GM04504 (cell line): ENCODE data around the gene MAPK11.
A peak's percentile ranks its signal among the peaks of the same experiment; 100 is the strongest.

Source experiments
- DNase-seq: peaks from one replicate; pipeline ENCODE4 v3.0.0-alpha.2; 2012; ENCODE audit warnings: low read depth

The MAPK11 gene

DNA sequence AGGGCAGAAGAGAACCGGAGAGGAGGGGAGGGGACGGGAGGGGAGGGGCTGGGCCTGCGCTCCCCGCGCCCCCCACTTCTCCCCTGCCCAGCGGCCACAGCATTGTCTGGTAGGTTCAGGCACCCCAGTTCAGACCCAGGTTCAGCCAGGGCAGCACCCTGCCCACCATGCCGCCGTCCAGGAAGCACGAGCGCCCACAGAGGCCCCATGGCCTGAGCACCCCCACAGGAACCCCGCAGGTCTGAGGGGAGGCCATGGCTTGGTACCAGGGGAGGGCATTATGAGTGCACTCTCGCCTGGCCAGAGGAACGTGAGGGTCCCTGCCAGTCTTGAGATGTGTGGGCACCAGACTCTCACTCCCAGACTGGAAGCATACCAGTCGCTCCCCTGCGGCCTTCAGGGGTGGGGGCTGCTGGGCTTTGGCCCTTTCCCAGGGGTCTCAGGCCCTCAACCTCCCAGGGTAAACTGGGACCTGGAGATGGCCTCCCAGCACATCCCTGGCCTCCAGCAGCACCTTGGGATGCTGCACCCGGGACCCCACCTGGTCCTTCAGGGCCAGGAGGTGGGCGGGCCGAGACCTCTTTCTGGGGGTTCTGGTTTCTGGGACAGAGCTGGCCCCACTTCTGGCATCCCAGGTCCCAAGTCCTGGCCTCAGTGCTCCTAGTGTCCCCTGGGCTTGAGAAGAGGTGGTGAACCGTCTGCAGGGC lies 37.9 kb upstream of the MAPK11 start:
- no peak for DNase-seq

DNA sequence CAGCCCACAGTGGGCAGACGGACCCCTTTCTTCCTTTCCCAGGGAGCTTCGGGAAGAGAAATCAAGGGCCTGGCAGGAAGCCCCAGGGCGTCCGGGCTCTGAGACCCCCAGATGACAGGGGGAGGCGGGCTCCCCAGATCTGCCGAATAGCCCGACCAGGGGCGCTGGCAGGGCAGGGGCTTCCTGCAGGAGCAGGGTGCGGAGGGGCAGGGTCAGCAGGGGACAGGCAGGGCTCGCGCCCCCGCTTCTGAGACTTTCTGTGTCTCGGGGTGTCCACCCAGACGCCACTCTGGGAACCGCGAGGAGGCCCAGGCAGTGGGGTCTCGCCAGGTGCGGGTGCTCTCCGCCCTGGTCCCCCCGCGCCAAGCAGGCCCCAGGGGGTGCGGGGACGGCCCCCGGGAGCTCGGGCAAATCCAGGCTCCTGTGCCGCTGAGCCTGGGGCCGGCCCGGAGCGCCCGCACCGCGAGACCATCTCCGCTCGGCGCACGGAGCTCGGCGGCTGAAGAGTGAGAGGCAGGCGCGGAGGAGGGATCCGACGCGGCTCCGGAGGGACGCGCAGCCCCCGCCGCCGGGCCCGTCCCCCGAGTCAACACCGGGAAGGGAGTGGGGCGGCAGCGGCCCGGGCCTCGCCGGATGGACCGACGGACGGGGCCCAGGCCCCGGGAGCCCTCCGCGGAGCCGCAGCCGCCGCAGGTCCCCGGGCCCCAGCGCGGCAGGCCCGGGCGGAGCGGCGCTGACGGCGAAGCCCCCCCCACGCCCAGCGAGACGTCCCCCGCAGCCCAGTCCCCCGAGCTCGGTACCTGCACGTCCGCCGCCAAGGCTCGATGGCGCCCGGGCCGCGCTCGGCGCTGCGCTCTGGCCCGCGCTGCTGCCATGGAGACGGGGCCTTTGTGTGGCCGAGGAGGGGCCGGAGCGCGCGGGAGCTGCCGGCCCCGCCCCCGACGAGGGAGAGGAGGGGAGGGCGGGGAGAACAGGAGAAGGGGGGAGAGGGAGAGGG lies 36.9 kb upstream of the MAPK11 start, which contains the start of gene PLXNB2:
TSS of gene PLXNB2 (minus strand) at position 894 of the 997 bp plus-strand sequence. CDS start 17,062 bp downstream, outside the sequence.
- DNase-seq = peak; percentile 55

DNA sequence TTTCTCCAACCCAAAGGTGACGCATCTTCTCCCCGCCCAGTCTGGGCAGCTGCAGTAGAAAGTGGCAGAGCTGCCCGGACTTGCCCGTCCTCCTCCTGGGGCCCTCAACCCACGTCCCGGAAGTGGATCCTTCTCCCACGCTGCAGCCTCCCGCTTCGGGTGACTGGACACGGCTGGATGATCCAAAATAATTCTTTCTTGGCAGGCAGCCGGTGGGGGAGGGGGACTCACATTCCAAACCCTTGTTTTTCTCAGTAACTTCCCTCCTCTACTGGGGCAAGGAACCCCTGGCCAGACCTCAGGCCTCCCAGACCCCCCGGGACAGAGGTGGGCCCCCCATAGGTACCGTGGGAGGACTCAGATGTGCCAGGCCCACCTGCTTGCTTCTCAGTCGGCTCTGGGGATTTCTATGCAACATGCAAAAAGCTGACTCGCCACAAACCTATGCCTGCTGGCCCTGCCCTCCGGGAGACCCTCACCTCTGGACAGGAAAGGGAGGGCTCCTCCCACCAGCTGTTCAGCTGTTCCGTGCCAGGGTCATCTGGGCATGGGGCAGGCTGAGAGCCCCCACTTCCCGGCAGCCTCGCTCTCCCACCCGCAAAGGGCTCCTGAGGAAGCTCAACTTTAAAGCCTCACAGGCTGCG lies 35.9 kb upstream of the MAPK11 start:
- peak; percentile 93 for DNase-seq

DNA sequence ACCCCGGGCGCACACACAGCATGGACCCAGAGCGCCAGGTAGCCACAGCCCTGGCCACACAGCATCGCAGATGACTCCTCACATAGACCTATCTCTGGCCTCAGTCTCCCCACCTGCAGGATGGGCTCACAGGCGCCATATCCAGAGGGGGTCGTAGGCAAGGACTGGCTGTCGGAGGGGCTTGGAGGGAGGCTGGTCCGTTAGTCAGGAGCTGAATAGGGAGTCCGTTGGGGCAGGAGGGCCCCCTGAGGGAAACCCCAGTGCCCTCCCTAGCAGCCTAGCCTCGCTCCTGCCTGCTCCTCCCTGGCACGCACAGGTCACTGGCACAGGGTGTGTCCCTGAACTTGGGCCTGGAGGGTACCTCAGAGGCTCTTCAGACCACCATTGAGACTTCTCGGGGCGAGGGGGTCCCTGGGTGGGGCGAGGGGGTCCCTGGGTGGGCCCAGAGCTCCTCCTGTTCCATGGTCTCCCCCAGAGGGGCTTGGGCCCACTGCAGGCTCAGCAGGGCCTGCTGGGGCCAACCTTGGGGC lies 35.3 kb upstream of the MAPK11 start:
- no peak for DNase-seq

DNA sequence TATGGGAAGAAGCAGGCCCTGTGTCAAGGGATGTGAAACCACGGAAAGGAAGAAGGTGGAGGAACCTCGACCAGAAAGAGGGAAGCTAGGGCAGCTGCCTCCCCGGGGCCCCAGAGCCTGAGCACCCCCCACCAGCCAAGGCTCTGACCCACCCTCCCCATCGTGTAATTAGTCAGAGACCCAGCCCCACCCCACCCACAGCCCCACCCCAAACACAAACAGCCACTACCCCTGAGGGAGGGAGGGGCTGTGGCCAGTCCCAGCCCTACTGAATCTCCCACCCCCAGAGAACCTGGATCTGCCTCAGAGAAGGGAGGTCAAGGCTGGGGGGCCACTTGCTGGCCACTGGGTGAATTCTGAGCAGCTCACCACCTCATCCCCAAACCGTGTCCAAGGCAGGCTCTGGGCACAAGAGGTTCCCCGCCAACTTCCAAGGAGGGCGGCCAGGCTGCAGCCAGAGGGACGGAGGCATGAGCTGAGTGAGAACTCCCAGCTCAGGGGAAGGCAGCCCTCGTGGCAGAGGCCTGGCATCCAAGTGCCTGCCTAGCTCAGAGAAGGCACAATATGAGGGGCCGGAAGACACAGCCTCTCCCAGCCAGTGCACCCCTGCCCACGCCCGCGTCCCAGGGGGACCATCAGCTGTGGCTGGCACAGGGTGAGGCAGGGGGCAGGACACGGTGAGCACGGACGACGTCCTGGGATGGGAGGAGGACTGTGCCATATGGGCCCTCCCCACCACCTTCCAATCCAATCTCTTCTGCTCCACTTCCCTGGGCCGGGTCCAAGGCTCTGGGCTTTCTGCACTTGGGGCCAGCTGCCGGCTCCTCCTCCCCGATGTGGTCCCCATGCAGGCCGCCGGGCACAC lies 34.6 kb upstream of the MAPK11 start:
- no peak for DNase-seq

DNA sequence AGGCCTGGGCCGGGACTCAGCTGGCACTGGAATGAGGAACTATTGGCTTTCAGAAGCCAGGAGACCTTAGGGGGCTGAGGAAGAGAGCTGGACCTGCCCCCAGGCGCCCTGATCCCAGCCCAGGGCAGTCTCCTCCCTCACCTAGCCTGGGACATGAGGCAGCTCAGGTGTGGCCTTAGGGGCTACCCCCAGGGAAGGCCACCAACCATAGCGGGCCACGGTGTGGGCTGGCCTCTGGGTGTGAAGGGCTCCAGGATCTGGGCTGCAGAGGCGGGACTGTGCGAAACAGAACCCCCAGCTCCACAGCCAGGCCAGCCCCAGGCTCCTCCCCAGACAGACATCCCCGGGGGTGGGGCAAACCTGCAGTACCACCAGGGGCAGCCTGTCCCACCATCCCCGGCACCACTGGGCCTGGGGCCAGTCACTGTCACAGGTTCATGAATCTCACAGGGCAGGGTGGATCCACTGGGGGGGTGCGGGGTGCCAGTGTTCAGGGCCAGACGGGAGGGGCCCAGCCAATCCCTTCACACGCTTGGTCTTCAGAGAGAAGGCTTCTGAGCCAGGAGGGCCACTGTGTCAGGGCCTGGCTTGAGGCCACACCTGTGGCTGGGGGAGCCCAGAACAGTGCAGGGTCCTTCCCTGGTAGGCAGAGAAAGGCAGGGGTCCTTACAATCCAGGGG lies 33.8 kb upstream of the MAPK11 start:
- no peak for DNase-seq

DNA sequence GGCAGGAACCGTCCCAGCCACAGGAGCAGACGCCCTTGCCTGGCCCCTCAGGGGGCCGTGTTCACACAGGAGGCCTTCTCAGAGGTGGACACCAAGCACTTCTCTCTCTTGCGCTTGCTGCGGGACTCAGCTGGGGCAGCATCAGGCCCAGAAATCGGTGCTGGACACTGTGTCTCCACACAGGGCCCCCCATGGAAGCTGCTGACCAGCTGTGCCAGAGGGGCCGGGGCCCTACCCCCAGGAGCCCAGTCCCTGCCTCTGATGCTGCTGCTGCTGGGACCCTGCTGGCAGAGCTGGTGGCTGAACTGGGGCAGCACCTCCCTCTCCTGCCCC lies 33.3 kb upstream of the MAPK11 start:
- no peak for DNase-seq

DNA sequence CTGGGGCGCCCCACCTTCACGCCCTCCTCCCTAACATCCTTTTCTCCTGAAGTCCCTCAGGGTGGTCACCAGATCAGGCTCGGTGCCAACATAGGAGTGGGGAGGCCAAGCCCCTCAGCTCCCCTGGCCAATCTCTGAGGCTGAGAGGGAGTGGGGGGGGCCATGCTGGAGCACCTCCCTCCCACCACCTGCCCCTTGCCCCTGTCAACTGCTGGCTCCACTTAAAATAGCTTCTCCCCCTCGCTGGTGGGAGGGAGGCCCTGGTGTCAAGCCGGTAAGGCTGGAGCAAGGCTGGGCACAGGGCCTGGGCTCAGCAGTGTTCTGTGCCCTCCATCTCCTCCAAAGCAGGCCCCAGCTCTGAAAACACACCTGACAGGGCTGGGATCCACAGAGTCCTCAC lies 32.4 kb upstream of the MAPK11 start:
- DNase-seq = no peak

DNA sequence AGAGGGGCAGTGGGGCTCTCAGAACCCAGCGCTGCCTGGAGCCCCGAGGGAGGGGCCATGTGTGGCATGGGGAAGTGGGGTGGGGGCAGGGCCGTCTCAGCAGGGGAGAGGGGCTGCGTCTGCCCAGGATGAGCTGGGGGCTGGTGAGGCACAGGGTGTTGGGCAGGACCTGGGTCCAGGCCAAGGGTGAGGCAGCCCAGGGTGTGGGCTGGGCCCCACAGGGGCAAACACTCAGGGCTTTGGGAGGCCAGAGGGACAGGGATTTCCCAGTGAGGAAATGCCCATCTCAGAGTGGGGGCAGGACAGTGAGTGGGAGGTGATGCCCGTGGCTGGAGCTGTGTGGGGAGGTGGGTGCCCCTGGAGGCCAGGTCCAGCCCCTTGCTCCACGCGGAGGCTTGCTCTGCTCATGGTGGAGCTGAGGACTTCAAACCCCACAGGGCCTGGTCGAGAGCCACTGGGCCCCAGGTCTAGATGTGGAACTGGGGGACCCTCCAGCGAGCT lies 31.9 kb upstream of the MAPK11 start:
- no peak for DNase-seq

DNA sequence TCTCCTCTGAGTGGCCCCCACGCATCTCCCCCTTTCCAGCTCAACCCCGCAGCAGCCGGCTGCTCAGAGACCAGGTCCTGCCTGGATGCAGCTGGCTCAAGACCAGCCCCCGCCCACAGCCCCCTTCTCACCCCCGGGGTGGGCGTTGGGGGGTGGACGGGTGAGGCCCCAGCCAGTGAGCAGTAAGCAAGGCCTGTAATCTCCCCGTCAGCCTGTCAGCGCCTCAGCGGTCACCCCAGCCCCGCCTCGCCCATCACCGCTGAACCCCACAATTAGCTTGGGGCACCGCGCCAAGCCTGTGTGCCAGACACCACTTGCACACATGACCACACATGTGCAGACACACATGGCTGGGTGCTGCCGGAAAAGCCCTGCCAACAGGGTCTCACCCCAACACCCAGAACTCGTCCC lies 31.4 kb upstream of the MAPK11 start:
- DNase-seq = no peak

DNA sequence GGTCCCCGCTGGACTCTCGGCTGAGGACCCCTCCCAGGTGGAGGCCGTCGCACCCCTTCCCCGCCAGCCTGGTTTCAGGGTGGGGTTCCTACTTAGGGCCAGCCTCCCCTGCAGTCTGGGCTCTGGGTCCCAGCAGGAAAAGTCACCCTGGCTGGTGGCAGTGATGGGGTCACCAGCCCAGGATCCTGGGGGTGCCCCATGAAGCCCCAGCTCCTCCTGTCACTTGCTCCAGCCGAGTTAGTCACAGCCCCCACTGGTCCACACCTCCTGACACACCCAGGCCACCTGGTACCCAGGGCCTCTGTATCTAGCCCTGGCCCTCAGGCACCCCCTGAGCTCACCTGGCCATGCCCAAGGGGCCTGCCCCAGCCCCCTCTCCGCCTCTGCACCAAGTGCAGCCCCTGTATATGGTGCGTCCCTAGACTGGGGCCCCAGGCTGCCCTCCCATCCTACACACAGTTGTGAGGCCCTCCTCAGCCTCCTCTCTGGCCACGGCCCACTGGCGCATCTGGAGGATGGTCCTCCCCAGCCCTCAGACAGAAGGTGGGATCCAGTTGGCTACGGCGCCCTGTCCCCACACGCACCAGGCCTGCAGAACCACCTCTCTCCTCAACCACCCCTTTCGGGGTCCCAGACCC lies 30.6 kb upstream of the MAPK11 start:
- DNase-seq = no peak

DNA sequence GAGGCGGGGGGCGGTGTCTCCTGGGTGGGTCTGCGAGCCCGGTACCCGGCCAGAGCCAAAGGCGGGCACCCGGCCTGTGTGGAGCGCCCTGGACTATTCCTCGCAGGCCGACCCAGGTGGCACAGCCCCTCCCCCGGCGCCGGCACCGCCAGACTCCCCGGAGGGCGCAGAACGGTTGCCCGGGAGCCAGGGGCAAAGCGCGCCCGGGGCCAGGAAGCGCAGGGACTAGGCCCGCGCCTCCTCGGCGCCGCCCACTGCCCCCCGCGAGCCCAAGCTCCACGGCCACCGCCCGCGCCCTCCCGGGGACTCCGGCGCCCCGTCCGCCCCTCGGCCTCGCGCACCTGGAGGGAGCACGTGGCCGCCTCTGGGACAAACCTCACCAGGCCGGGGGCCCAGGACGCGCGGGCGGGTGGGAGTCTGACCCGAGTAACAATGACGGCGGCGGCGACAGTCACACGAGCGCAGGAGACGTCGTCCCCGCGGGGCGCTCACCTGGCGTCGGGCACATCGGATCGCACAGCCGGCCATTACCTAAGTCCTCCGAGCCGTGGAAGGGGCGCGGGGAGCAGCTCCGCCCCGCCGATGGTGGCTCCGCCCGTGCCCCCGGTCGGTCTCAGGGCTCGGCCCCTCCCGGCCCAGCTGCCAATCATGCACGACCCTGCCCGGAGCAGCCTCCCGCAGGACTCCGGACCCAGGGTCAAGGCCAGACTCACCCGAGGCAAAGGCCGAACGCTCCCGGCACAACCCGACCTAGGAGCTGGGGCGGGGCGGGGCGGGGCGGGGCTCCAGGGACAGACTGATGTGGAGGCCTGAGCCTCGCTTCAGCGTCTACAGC lies 29.8 kb upstream of the MAPK11 start:
- no peak for DNase-seq

DNA sequence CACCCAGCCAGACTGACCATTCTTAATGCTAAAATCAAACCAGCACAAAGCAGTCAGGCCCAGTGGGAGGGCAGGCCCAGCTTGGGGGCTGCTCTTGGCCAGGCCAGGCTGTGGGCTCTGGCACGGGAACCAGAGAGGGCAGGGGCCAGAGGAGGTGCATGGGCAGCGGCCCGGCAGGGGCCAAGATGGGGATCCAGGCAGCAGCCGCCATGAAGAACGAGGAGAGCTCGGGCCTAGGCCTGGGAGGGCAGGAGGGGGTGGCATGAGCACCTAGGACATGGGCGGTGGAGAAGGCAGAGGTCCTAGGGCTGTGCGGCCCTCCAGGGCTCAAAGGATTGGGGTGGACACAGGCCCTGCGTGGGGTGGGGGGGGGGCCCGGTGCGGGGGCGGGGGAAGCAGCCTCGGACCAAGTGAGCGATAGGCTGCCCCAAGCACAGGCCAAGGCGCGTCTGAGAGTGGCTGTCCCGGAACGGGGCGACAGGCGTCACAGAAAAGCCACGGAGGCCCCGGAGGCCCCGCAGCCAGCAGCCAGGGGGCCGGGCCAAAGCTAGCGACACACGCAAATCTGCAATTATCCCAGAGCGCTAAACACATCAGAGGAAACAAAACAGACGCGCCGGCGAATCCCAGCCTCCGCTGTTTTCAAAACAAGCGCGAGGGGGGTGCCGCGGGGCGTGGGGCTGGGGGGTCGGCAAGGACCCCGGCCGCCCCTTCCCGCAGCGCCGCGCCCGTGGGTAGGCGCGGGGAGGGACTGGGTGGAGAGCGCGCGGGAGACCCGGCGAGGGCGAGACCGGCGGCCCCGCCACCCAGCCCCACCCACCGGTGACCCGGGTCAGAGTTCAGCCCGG lies 29.0 kb upstream of the MAPK11 start:
- DNase-seq = no peak

DNA sequence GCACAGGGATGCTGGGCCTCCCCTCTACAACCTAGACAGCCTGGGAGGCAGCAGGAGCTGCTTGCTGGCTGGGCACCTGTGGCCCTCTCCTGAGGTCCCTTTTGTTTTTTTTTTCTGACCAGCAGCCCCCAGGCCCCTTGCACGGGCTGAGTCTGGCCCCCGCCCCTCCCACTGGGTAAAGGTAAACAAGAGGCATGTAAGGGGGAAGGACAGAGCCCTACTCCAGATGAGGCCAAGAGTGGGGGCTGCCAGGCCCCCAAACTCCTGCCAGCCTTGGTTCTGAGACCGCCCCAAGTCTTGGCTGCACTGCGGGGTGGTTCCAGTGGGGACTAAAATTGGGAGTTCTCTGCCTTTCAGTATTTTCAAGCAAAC lies 28.1 kb upstream of the MAPK11 start:
- DNase-seq = no peak

DNA sequence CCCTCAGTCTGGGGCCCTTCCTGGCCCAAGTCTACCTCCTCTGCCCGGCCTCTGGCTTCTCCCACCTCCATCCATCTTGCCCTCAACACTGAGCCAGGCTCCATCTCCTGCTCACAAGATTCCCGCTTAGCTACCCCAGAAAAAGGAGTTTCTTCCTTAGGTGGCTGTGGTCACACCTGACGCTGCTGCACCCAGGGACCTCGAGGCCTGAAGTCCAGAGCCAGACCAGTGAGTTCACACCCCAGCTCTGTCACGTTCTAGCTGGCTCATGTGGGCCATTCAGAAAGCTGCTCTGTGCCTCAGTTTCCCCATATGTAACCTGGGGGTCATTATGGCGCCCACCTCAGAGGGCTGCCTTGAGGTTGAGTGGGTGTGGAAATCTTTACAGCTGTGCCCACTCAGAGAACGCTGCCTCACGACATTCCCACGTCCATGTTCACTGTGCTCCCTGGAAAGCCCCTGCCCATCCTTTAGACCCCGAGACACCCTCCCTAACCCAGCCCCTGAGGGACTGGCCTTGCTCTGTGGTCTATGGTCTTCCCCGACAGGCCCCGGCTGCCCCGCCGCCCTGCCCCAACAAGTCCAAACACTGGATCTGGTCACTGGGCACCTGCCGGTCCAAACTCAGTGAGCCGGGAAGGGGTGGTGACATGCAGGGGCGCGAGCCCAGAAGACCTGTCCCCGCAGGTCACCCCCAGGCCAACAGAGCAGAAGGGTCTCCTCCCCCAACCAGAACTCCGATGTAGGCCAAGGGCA lies 27.5 kb upstream of the MAPK11 start:
- DNase-seq = no peak

DNA sequence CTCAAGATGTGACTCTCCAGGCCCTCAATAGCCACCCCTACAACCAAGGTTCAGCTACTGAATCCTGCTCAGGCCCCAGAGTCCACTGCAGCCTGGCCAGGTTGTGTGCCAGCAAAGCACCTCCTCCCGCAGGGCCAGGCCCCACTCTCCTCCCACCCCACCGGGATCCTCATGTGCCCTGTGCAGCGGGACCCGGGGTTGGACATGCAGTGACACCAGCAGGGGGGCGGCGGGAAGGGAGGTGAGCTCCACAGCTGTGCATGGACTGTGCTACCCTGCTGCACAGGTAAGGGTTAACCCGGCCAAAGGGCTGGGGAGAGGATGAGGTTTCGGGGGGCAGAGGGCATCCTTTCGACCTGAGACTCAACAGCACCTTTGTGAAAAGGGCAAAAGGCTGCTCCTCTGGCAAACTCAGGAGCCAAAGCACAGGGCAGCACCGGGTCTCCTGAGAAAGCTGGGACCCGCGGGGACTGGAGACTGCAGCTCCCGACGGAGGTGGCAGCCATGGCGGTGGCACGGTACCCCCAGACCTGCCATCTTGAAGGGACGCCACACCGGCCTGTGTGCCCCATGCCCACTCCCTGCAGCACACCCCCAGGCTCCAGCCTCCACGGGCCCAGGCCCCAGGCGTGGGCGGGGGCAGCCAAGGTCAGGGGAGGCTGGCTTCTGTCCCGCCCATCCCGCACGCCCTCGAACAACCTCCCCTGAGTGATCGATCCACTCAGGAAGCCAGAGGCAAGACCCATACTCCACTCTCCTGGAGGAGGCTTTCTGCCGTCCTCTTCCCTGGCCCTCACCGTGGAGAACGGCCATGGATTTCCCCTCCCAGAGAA lies 26.7 kb upstream of the MAPK11 start:
- no peak for DNase-seq

DNA sequence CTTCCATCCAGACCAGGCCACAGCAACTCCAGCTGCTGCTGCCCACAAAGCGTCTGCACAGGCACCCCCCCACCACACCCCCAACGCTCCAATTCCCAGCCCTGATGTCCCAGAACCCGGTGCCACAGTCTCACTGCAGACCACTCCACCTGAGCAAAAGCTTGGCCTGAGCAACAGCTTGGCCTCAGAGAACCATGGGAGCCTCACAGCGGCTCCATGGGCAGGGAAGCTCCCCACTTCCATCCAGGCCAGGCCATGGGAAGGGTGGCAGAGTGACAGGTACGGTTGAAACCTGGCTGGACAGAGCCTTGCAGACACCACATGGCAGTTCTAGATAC lies 24.1 kb upstream of the MAPK11 start:
- no peak for DNase-seq
